ENCODE results near the gene SIK2.

Gene SIK2

DNA sequence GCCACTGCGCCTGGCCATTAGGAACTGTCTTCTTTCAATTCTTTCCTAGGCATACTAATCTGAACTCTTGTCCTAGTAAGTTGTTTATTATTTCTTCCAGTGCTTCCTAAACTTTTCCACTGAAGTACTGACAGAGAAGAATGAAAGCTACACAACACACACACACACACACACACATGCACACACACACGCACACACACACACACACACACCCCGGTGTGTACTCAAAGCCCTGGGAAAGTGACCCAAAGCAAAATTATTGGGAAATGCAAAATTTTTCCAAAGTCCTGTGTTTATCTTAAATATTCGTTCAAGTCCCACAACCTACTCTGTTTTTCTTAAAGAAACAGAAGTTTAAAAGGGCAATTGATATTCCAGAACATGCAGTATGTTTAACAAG is 19.4 kb upstream of the SIK2 start:
- no peak for DNase-seq

DNA sequence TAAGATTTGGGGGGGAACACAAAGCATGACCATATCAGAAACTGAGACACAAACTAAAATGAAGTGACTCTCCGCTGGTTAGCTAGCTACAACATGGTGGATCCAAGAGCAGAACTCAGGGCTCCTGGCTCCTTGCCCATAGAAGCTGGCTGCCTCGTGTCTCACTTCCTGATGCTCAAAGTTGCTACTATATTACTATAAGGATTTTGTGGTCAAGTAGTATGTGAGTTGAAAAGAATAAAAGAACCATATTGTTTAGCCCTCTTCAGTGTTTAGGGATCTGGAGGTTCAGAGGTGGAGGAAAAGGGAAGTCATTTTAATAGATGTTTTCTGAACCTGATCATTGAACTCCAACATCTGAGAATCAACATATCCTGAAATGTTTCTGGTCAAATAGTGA is 16.9 kb upstream of the SIK2 start:
- no peak for DNase-seq

DNA sequence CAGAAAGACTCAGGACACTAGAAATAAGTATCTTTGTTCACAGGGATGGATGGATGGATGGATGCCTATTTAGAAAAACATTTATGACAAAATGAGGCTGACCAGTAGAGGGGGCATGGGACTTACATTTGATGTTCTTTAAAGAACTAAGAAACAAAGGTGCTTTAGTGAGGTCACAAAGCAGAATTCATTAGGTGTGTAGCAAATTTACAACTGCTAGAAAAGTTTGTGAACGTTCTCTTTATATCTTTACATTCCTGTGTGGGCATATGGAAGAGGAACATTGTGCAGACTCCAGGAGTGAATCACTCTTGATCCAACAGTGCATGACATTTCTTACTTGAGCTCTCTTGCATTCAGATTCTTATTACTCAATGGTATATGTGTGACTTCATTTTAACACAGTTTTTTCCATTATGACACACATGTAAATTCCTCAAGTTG is 15.8 kb upstream of the SIK2 start:
- DNase-seq = peak; percentile 74

DNA sequence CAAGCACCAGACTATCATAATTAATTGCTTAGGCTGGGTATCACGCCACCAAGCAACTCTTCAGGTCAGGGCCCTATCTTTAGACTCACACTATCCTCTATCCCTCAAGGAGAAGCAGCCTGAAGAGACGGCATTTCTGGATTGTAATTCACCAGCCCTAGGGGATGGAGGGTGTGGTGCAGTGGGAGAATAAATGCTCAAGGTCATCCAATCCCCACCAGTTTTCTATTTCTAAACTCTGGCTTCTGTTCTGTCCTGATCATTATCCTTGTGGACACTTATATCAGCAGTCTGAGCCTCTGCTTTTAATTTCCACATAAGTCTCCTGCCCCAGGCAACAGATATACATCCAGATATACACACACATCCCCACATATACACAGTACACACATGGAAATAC is 13.1 kb upstream of the SIK2 start:
- DNase-seq = no peak

DNA sequence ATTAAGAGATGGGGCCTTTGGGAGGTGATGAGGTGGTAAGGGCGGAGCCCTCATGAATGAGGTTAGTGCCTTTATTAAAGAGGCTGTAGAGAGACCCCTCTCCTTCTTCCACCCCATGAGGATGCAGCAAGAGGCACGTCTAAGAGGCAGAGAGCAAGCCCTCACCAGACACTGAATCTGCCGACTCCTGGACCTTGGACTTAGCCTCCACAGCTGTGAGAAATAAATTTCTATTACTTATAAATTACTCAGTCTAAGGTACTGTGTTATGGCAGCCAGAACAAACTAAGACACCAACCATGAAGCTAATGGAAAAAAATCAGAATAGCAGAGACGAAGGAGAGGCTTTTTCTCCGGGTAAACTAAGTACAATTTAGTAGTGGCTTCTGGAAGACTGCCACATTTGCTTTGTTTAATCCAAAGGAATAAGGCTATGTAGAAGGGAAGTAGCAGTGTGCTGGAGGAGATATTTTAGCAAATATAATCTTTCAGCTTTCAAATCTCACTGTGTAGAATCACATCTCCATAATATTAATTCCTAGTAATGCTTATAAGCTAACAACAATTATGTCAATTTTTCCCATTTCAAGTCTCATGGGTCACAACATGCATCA is 12.3 kb upstream of the SIK2 start:
- DNase-seq = no peak

DNA sequence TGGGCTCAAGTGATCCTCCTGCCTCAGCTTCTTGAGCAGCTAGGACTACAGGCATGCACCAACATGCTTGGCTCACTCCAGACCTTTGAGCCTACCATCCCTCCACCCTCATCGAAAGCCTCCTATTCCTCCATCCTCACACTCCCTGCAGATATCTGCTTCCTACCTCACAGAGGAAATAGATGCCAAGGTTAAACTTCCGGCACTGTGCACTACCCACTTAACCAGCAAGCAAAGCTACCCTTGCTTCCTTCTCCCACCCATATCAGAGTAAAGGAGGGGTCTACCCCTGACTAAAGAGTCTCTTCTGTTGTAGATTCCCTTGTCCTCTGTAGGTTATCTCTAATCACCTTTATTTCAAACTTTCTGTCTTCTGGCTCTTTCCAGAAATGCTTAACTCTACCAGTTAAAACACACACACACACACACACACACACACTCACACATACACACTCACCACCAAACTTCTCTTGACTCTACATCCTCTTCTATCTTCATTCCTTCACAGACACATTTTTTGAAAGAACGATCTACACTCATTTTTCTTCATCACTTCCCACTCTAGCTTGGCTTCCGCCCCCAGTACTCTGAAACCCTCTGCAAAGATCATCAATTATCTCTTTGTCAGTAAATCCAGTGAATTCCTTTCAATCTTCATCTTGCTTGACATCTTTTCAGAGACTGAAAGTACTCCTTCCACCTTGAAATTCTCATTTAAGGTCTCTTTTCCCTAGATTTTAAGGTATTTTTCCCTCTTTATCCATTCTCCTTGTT is 10.9 kb upstream of the SIK2 start:
- no peak for DNase-seq

DNA sequence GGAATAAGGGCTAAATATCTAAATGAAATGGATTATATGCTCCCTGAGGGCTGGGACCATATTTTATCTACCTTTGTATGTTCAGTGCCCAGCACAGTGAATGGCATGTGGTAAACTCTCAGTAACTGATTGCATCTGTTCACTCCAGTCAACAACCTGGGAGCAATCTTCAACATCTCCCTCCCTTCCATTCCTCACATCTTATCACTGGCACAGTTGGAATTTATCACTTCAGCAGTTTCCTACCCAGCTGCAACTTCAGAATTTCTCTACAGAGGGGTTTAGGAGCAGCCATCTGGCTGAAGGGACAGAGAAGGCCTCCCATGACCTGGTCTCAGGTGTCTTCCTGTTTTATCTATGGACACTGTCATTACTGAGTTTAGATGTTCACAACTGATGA is 9.8 kb upstream of the SIK2 start:
- DNase-seq = no peak

DNA sequence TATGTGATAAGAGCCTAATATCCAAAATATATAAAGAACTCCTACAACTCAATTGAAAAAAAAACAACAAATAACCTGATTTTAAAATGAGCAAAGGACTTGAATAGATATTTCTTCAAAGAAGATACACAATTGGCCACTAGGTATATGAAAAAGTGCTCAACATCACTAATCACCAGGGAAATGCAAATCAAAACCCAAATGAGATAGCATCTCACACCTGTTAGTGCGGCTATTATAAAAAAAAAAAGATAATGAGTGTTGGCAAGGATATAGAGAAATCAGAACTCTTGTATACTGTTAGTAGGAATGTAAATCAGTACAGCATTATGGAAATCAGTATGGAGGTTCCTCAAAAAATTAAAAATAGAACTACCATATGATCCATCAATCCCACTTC is 5.9 kb upstream of the SIK2 start:
- DNase-seq = no peak

DNA sequence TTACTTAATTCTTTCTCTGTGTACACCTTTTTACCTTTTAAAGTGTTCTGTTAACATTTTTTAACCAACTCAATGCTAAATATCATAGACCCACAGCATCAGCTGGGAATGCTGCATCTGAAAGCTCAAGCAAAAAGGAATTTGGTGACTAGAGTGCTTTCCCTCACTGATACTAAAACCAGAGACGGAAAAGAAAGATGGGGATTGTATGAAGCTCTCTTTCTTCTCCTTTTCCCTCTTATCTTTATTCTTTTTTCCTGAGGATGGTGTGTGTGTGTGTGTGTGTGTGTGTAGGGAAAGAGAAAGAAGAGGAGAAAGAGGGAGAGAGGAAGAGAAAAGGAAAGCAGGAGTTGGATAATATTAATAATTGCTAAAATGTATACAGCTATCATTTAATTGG is 4.1 kb upstream of the SIK2 start:
- DNase-seq = no peak

DNA sequence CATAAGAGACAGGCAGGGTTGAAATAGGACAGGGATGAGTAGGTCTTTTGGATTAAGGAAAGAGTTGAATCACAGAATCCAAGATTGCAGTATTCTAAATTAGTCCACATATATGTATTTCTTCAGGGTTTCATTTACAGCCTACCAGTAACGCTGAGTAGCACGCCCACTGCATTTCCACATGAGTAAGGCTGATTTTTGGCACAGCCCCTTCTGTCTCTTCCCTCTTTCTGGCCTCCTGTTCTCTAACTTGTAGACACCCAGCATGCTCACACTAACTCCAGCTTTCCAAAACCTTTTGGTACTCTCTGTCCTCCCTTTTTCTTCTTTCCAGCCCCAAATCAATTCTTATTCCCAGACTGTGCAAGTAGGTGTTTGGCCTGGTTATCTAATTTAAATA is 3.7 kb upstream of the SIK2 start:
- DNase-seq = peak; percentile 74

DNA sequence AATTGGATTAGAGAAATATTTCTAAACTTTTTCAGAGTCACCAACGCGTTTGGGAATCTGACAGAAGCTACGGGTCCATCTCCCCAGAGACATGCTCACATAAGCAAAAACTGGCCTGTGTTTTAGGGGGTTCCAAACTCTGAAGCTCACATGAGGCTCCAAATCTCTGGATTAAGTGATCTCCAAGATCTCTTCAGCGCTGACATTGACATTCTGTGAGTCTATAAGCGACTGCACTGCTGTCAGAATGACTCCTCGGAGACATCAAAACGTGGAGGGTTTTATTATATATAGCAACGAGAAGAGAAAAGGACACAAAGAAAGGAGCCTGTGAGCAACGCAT is 642 bp upstream of the SIK2 start:
- no peak for DNase-seq

DNA sequence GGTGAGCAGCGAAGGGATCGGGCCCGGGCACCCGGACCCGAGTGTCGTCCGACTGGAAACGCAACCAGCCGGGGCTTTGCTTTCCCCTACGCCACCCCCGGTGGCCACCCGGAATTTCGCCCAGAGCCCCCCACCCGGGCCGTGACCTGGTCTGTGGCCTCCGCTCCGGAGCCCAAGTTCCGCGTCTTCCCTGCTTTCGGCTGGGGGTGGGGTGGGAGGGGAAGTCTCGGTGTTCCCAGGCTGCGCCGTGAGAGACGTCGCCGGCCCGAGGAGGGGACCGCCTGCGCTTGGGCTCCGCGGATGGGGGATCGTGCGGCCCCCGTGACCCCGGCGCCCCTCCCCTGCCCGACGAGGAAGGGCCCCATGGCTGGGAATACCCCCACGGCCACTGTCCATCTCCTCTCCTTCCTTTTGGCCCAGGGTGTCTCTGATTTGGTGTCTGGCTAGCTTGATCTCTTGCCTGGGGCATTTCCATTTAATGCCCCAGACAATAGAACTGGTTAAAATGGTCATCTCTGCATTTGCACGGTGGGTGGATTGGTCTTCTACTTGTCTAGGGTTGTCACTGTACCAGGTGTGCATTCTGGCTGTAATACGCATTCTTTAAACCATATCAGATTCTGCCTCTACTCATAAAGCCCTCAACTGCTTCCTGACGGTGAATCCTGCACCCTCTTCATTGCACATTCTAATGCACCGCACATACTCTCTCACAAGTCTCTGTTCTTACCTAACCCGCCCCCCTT is 789 bp downstream of the SIK2 start:
- peak; percentile 68 for DNase-seq

DNA sequence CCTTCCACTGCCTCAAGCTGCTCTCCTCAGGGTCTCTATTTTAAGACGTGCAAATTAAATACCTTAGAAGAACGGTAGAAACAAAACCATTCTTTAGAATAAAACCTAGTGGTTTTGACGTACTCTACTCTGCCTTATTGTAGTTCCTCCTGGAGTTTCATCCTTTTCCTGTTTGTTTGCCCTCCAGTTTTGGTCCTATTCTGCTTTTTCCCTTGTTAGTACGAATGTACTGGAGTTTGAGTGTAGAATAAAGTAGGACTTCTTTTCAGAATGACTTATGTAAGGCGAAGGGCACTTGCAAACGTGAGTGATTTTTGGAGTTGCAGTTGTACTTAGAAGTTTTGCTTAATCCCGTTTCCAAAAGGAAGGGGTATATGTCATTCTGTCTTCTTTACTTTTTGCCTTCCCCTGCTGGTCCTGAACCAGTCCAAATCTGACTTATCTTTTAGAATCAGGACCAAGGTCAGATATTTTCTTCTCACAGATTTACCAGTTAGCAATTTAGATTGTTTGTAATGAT is 1.4 kb downstream of the SIK2 start:
- no peak for DNase-seq

DNA sequence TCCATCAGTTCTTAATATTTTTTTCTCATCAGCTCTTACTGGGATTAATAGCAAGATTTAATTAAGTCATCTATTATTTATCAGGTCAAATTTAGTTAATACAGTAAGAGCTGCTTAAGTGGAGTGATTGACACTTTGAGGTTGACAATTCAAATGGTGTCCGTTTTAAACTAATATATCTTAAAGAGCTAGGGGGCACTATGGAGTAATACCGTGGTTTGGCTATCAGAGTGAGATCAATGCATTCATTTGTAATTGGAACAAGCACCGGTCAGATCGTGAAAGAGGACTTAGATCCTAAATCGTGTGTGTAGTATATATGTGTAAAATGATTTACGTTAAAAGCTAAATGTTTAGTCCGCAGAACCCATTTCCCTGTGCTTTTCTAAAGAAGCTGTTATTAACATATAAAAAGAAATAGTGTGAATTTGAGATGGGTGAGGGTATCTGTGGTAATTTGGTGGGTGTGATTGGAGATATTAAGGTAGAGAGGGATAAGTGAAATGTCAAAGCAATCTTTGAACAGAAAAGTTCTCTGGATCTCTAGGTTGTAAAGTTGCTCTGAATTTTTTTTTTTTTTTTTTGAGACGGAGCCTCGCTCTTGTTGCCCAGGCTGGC is 2.3 kb downstream of the SIK2 start:
- peak; percentile 80 for DNase-seq

DNA sequence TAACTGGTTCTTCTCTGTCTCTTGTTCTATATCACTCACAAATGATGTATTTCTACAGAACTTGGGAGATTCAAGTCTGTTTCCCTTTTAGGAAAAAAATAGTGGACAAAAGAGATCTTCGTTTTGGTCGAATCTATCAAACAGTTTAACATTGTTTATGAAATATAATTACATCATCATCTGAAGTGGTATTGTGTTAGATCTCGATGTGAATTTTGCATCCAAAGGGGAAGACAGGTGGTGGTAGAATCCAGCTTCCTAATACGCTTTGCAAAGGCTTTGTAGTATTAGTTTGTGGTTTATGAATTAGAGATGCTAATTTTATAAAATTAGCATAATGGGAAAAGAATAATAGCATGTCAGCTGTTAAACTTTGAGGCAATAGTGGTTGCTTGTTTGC is 3.4 kb downstream of the SIK2 start:
- no peak for DNase-seq

DNA sequence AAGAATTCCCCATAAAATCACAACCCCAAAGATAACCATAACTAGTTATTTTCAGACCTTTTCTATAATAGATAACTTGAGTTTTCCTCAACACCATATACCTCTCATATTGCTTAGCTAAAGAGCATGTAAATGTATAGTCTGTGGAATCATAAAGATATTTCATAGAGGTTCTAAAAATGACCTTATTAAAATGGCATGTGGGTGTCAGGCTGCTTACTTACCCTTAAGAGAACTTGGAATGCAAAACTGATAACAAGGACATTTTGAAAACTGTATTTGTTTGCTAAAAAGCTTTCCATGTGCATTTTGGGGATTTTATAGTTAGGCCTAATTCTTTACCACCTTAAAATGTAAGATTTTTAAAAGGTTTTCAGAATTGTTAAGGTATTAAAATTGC is 4.7 kb downstream of the SIK2 start:
- DNase-seq = no peak

DNA sequence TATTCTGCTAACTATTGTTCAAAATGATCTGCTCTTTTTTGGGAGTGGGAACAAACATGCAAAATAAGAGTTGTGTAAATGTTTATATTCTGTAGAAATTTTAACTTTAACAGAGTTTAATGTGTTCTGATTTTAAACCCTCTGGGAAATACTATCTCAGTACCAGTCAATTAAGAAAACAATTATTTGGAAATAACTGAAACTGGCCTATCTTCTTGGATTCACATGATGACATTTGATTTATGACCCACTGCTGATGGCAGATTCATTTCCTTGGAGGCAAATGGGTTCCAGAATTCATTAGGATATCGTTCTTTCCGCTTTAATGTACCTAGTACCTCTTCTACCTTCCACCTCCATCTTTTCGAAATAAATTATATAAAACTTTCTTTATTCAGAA is 5.5 kb downstream of the SIK2 start:
- no peak for DNase-seq

DNA sequence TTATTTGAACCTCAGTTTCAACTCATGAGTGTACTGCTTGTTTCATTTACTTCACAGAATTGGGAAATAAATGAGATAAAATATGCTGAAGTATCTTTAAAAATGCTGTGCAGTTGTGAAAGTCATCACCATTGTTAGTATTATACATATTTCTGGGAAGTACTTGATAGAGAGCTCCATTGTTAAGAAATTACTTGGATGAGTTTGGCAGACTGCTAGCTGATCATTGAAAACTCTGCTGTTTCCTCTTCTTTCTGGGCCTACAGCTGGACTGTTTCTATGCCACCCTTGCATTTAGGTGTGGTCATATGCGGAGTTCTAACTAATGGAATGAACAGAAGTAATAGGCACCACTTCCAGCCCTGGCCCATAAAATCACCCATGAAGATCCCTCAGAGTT is 10.0 kb downstream of the SIK2 start:
- no peak for DNase-seq

DNA sequence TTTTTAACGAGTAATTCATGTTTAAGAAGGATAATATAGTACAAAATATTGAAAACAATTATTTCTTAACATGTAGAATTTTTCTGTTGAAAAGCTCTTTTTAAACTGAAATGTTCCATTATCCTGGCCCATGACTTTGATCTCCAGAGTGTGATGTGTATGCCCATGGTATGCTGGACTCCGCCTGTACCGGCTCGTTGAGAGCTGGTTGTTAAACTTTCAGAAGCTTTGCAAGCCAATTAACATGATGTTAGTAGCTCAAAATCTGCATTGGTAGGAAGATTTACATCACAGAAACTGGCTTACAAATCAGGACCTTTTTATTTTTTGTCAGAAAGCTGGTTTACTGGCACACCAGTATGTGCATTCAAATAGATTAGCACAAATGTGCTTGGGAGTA is 15.0 kb downstream of the SIK2 start:
- DNase-seq = no peak

DNA sequence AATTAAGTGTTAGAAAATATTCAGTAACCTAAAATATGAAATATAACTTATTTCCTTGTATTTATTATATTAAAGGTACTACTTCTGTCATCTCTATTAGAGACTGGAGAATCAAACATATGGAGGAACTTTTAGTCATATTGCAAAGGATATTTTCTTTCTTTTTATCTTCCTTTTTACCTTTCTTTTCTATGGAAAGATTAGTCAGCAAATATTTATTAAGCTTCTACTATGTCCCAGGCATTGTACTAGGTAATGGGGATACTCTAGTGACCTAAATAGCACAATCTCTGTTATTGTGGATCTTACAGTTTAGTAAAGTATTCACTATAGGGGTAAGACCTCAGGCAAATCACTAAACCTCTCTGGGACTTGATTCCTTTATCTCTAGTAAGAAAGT is 18.3 kb downstream of the SIK2 start:
- DNase-seq = no peak

DNA sequence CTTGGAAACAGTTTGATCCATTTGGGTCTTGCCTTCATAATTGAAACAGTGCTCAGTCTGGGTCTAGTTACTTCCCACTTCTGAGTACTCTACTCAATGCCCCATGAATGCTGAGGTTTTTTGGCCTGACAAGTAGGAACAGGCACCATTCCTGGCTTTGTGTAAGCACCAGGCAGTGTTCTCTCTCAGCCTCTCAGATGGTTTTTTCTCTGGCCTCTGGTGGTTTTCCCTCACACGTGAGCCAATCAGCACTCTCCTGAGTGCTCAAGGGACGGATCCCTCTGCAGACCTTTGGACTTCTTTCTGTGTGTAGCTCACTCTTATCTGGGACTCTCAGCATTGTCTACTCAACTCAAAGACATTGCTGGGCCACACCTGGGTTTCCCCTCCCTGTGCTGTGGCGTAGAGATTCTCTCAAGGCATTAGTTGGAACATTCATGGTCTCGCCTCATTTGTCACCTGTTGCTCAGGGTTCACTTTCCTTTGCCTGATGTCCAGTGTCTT is 21.3 kb downstream of the SIK2 start:
- no peak for DNase-seq

DNA sequence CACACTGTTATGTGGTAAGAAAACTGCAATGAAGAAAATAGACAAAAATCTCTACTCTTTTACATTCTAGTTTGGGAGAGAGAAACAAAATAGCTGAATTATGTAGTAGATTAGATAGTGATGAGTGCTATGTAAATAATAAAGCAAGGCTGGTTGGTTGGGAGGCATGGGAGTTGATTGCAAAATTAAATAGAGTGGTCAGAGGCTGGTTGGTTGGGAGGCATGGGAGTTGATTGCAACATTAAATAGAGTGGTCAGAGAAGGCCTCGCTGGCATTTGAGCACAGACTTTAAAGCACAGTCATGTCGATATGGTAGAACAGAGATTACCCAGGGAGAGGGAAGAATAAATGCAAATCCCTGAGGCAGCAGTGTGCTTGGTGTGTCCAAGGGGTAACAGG is 22.4 kb downstream of the SIK2 start:
- DNase-seq = no peak

DNA sequence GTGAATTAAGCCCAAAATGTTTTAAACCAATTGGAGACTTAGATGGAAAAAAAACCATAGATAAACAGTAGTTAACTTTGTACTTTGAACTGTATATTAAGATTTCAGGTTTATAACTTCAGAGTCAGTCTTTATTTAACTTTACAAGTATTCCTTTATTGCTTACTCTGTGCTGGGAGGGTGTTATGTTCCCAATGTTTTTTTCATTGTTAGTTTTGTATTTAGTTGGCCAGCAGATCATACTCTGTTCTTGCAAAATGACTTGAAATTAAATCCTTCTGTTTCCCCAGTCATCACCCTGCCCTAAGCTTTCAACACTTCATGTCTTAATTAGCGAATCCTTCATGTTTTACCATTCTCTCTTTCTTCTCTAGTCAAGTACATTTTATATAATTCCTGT is 25.3 kb downstream of the SIK2 start:
- DNase-seq = no peak

All from eye (tissue), 1 donor.